C4-2B (cell line): ENCODE measurements around the gene TMEM209.

Experiments
- CTCF ChIP-seq: fragments of 450-650 bp; conservative IDR thresholded peaks from 2 replicates; pipeline ENCODE4 v1.5.1; 2017; ENCODE audit warnings: mild to moderate bottlenecking
- ZFX ChIP-seq: fragments of 450-650 bp; IDR thresholded peaks from 2 replicates; pipeline ENCODE4 v1.6.1; 2017

GRCh38 chr7:130234078-130234477, 28.9 kb upstream of the TMEM209 start:
- TF ChIP-seq CTCF (no peak), ZFX (no peak)
